Stimulated activated CD4-positive, alpha-beta T cell treated with anti-CD3 and anti-CD28 coated beads, Interleukin-1b, Interleukin-23, amount 100 ng/mL, for 1 hour (primary cell): Measurements from ENCODE around the gene ADARB2.

Experiments used
- DNase-seq, 2 donors: peaks; one replicate each; pipeline ENCODE4 v3.0.0-alpha.2; 2020; ENCODE audit warnings: low read depth in 2 of 2

ADARB2 gene

DNA sequence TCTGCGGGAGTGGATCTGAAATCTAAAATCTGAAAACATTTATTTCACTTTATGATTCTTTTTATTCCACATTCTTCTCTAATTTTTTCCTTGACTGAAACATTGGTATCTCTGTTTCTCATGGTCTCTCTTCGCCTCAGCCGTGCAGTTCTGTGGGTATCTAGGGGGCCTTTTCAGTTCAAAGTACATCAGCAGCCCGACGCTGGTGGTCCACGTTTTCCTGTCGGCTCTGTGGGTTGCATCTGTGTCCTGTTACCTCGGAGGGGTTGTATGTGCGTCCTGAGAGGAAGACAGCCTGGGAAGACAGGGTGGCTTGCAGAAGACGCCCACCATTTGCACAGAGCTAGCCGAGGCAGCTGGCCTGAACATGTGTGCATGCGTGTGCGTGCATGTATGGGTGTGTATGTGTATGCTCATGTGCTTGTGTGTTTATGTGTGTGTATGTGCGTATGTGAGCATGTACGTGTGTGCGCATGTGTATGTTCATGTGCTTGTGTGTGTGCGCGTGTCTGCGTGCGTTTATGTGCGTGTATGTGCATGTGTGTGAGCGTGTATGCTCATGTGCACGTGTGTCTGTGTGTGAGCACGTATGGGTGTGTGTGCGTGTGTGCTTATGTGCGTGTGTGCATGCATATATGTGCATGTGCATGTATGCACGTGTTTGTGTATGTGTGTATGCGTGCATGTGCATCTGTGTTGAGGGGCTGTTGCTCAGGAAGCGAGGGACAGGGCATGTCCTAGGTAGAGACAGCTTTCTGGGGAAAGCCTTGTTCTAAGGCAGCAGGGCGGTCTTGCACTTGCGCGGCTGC lies 211.8 kb downstream of the ADARB2 start:
- DNase-seq: no peak

- no peak for DNase-seq
These were observed 212.8 kb downstream of the ADARB2 start for GRCh38 chr10:1524540-1524939.

GRCh38 chr10:1523221-1523620 lies 214.1 kb downstream of the ADARB2 start:
- DNase-seq: no peak

GRCh38 chr10:1522237-1522636 lies 215.1 kb downstream of the ADARB2 start:
- no peak for DNase-seq

DNA sequence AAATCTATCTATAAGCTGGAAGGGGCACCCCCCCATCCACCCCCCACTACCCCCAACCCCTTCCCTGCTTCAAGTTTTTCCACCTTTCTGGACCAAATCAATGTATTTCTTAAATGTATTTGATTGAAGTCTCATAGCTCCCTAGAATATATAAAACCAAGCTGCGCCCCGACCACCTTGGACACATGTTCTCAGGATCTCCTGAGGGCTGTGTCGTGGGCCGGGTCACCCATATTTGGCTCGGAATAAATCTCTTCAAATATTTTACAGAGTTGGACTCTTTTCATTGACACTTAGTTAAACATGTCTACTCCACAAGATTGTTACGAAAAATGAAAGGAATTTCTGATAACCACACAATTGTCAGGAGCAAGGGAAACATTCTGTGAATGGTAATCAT lies 215.6 kb downstream of the ADARB2 start:
- DNase-seq: no peak

DNA sequence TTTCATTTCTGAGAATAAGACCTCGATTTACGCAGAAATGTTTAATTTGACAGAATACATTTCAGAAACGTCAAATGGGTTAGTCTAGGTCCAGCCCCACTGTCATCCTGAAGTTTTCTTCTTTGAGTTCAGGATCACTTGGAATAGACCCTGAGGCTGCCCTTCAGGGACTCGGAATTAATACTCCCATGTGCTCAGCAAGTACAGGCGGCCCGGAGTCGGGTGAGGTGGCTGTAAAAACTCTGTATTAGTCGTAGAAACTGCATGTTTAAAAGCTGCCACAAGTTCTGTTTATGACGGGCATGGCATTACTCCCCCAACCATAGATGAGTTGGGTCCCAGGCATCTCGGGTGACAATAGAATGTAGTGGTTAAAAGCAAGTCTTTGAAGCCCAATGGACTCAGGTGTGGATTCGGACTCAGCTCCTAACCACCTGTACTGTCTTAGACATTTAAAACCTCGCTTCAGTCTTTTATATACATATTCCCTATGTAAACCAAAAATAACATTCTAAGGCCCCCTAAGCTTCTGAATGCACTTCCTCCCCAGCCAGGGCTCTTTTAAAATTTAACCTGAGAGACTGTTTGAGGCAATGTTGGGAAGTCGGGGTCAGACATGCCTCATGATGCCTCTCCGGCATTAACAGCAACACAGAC lies 216.3 kb downstream of the ADARB2 start:
- DNase-seq: no peak

DNA sequence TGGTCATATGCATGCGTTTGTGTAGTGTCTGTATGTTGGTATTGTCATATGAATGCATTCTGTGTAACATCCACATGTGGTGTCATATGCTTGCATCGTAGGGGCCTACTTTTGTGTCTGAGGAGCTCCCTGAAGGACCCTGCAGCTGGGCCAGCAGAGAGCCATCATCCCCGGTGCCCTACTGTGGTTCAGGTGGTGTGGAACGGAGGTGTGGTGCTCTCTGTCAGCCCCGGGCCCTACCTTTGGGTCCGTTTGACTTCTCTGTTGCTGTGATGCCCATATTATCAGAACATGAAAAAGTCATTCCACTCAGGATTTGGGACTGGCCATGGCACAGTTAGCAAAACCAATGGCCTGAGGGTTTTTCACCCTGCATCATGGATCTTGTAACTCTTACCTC lies 217.9 kb downstream of the ADARB2 start:
- DNase-seq: no peak

GRCh38 chr10:1517684-1518083 lies 219.6 kb downstream of the ADARB2 start:
- DNase-seq: no peak

- no peak for DNase-seq
These were observed 220.7 kb downstream of the ADARB2 start for GRCh38 chr10:1516492-1517165.

- no peak for DNase-seq
These were observed 221.4 kb downstream of the ADARB2 start for GRCh38 chr10:1515780-1516491.

DNA sequence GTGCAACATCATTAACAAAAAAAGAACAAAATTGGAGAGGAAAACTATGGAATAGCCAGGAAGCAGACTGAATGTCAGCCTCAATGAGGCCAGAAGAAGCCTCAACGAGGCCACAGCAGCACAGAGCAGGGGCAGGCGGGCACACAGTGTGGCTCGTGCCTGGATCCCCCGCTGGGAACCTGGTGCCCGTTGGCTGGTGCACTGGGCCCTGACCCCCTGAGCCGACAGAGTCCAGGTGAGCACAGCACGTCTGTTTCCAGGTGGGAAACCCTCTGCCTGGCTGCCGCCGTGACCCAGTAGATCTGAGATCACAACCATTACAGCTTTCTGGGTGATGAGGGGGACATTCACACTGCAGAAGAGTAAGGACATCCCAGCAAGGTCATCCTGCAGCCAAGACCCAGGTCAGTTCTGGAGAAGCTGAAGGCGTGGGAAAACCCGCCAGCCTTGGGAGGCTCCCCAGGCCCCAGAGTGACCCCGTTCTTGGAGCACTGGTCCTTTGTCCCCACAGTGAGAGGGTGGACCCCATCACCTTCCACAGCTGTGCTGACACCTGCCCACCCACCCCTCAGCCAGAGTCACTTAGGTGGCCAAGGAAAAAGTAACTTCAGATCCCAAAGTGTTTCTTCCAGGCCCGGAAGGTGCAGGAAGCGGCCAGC lies 222.1 kb downstream of the ADARB2 start:
- DNase-seq: no peak

- no peak for DNase-seq
These were observed 222.6 kb downstream of the ADARB2 start for GRCh38 chr10:1514681-1515080.

DNA sequence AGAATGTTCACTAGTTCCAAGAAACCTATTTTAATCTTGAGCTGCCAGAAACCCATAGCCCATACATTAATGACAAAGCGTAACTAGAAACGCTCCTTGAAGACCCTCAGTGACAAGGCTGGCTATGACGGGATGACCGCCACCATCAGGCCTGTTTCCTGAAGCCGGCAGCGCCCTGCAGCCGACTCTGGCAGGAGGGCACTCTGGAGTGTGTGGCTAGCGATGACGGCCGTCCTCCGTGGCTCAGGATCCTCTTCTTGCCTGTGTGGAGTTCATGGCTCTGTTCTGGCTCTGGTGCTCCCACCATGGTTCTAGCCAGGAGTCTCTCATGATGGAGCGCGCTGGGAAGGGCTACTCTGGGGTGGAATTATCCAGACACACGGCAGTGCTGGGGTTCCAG lies 224.1 kb downstream of the ADARB2 start:
- no peak for DNase-seq

GRCh38 chr10:1509011-1509530 lies 228.3 kb downstream of the ADARB2 start:
- no peak for DNase-seq

GRCh38 chr10:1508096-1508495 lies 229.2 kb downstream of the ADARB2 start:
- DNase-seq: no peak

DNA sequence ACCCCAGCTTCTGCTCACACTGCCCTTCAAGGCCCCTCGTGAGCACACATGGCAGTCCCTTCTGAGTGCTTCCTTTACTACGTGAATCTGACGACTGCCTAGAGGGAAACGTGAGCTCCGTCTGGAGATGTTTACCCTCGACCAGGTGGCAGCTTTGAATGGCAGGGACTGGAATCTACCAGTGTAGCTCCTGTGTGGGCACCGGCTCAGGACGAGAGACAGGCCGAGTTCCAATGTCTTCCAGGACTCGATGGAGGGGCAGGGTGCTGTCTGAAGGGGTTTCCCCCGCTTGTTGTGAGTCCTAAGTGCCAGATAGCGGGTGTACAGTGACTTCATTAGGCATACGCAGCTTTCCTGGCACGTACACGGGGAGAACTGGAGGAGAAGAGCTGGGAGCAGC lies 229.9 kb downstream of the ADARB2 start:
- DNase-seq: no peak

DNA sequence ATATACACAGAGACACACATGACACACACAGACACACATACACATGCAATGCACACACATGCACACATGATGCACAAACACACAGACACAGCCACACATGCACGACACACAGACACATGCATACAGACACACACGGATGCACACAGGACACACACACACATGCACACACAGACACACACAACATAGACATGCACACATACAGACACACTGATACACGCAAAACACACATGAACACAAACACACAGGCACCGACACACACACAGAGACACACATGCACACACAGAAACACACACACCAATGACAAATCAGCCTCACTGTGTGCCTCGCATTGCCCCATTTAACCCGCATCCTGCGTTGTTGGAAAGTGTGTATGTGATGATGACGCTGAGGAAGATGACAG lies 232.4 kb downstream of the ADARB2 start:
- DNase-seq: no peak

DNA sequence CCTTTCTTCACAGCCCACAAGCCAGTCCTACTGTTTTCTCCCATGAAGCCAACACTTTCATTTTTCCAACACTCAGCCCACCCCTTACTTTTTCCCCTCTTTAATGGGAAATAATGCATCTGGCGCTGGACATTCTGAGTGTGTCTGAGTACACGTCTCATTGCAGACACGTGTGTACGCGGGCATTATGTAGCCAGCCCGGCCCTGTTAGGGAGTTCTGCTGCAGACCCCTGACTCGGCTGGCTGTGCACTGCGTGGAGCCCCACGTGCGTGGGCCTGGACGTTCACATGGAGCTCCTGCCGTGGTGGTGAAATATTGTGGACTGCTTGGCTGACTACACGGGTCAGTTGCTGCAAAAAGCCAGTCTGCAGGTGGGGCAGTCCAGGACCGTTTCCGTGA lies 233.0 kb downstream of the ADARB2 start:
- DNase-seq: no peak

GRCh38 chr10:1502451-1502850 lies 234.9 kb downstream of the ADARB2 start:
- no peak for DNase-seq

DNA sequence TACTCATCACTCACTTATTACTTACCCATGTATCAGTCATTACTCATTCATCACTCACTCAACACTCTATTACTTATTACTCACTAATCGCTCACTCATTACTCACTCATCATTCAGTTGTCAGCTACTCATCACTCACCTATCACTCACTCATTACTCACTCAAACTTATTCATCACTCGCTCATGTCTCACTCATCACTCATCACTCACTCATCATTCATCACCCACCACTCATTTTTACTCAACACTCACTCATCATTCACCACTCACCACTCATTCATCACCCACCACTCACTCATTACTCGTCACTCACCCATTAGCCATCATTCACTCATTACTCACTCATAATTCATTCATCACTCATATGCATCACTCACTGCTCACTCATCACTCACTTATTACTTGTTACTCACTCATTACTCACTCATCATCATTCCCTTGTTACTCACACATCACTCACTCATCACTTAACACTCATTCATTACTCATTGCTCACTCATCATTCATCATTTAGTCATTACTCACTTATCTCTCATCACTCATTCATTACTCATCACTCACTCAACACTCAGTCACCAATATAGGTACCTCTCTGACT lies 237.9 kb downstream of the ADARB2 start:
- DNase-seq: no peak

- DNase-seq: no peak
These were observed 238.5 kb downstream of the ADARB2 start for GRCh38 chr10:1498746-1499358.
